Chondrocyte (in vitro differentiated cells): ENCODE data around the gene PODN. TPM values are rescaled to one million over a fixed set of nuclear protein-coding genes. Genes with fewer than 3 reads are reported as not detected.

ENCODE experiments used
- DNase-seq: peaks from one replicate; pipeline ENCODE4 v3.0.0; 2021; ENCODE audit warnings: mixed read lengths, low spot score
- H3K27ac Mint-ChIP-seq: one replicate; pipeline ENCODE4 v1.8.0; 2021; ENCODE audit warnings: mild to moderate bottlenecking, moderate library complexity, mixed read lengths; ENCODE audit not compliant: unreplicated experiment
- H3K27me3 Mint-ChIP-seq: 2 replicates; pipeline ENCODE4 v1.8.0; 2021; ENCODE audit warnings: low read depth, mixed read lengths
- H3K36me3 Mint-ChIP-seq: 2 replicates; pipeline ENCODE4 v1.8.0; 2021; ENCODE audit warnings: low read depth, mixed read lengths
- H3K4me1 Mint-ChIP-seq: 2 replicates; pipeline ENCODE4 v1.8.0; 2021; ENCODE audit warnings: low read depth, mild to moderate bottlenecking, mixed read lengths
- H3K4me3 Mint-ChIP-seq: one replicate; pipeline ENCODE4 v1.8.0; 2021; ENCODE audit warnings: mild to moderate bottlenecking, moderate library complexity, mixed read lengths; ENCODE audit not compliant: unreplicated experiment
- H3K9me3 Mint-ChIP-seq: 2 replicates; pipeline ENCODE4 v1.8.0; 2021; ENCODE audit warnings: low read depth, mixed read lengths
- CTCF ChIP-seq: fragments of 200-600 bp; sonication (generic); IDR thresholded peaks from 2 replicates; pipeline ENCODE4 v1.5.0; 2021; ENCODE audit warnings: antibody characterized with exemption, mild to moderate bottlenecking, moderate library complexity
- total RNA-seq: library from RNA; stranded (reverse); gene quantifications from 3 replicates; pipeline ENCODE4 v1.2.1, GENCODE V29; 2021

The PODN gene
- total RNA-seq, 1 donor from 2014 or later = 9.2 TPM

GRCh38 chr1:53062708-53063591 lies 937 bp downstream of the PODN start:
- Mint-ChIP-seq H3K4me3 (peak overlapping the region; percentile 76), H3K27ac (no peak overlapping the region), H3K27me3 (no peaks in the 10 kb centered on the region), H3K4me1 (peaks cover 10% of the 10 kb centered on the region), H3K36me3 (peaks cover 1% of the 10 kb centered on the region), H3K9me3 (no peaks in the 10 kb centered on the region)
- DNase-seq = peak; percentile 83
- peak; percentile 49 for TF ChIP-seq CTCF

- no peak overlapping the region for H3K4me3 Mint-ChIP-seq
- peak; percentile 58 for DNase-seq
- no peaks in the 10 kb centered on the region for H3K9me3 Mint-ChIP-seq
- no peaks in the 10 kb centered on the region for H3K27me3 Mint-ChIP-seq
- peaks cover 10% of the 10 kb centered on the region for H3K4me1 Mint-ChIP-seq
- no peaks in the 10 kb centered on the region for H3K36me3 Mint-ChIP-seq
- TF ChIP-seq CTCF = no peak
- H3K27ac Mint-ChIP-seq = no peak overlapping the region
These were observed 1.9 kb downstream of the PODN start for GRCh38 chr1:53063744-53064515.

GRCh38 chr1:53065391-53065790 lies 3.4 kb downstream of the PODN start:
- H3K36me3 Mint-ChIP-seq = no peaks in the 10 kb centered on the region
- no peak for TF ChIP-seq CTCF
- H3K9me3 Mint-ChIP-seq = no peaks in the 10 kb centered on the region
- no peak overlapping the region for H3K4me3 Mint-ChIP-seq
- DNase-seq = peak; percentile 86
- H3K27ac Mint-ChIP-seq = no peak overlapping the region
- H3K27me3 Mint-ChIP-seq = no peaks in the 10 kb centered on the region
- peaks cover 10% of the 10 kb centered on the region for H3K4me1 Mint-ChIP-seq

- Mint-ChIP-seq H3K4me1 (peaks cover 2% of the 10 kb centered on the region), H3K27ac (no peak overlapping the region), H3K9me3 (no peaks in the 10 kb centered on the region), H3K4me3 (no peak overlapping the region), H3K36me3 (no peaks in the 10 kb centered on the region), H3K27me3 (no peaks in the 10 kb centered on the region)
- TF ChIP-seq CTCF = no peak
- peak; percentile 33 for DNase-seq
These were observed 4.5 kb downstream of the PODN start for GRCh38 chr1:53066488-53066887.
